HG02884 (cell line): Measurements from ENCODE around the gene PRKAR1B.

Experiments
- ATAC-seq: cut with Tn5 transposase; IDR thresholded peaks from one replicate; pipeline ENCODE4 v1.9.1; 2021; ENCODE audit warnings: mild to moderate bottlenecking, moderate library complexity; ENCODE audit not compliant: unreplicated experiment

The PRKAR1B gene

GRCh38 chr7:545470-545869 lies 181.6 kb downstream of the PRKAR1B start:
- no peak for ATAC-seq

DNA sequence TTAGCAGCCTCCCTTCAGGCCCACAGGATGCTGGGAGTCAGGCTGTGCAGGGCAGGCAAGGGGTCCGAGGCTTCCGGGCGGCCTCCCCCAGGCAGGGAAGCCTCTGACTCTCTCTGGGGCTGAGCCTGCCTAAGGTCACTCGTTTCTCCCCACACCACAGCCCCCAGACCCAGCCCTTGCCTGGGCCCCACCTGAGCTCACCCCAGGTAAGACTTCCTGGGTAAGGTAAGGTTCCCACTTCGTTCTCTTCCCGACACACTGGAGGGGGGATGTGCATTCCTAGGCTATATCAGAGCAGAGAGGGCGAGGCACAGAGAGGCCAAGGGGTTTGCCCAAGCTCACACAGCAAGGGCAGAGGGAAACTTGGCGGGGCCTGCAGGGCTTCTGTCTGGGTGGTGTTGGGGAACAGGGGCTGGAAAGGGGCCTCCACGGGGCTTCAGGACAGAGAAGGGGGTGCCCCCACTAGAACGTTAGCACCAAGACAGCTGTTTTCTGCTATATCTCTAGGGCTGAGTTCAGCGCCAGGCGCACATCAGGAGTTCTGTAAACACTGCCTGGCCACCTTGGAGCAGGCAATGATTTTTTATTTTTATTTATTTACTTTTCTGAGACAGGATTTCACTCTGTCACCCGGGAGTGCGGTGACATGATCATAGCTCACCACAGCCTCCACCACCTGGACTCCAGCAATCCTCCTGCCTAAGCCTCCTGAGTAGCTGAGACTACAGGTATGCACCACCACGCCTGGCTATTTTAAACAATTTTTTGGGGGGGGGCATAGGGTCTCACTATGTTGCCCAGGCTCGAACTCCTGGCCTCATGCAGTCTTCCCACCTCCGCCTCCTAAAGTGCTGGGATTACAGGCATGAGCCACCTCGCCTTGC lies 182.5 kb downstream of the PRKAR1B start:
- no peak for ATAC-seq

DNA sequence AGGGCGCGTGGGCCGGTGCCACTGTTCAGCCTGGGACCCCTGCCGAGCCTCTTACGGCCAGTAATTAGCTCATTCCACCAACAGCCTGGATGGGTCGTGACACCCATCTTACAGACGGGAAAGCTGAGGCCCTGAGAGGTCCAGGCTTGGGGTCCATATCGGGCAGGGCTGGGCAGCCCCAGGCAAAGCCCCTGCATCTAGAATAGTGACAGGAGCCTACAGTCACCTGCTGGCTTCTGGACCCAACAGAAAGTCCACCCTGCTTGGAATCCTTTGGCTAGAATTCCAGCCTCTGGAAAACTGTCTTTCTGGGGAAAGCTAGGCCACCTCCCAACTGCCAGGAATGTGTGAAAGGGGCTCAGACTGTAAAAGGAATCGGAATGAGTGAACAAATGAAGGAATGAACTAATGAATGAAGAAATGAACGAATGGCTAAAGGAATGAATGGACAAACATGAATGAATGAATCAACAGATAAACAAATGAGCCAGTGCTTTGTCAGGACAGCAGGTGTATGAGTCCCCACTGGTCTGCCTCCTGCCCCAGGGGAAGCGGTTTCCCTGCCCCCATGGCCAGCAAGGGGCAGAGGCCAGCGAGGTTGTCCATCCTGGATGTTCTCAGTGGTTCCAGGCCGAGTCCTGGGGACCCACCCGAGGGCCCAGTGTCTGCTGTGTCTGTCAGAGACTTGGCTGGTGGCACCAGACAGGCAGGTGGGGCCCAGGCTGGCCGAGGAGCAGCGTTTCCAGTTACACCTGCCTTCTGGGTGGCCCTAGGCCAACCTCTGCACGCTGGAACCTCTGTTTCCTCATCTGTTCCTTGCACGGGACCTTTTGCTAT lies 183.4 kb downstream of the PRKAR1B start:
- ATAC-seq, result no peak

DNA sequence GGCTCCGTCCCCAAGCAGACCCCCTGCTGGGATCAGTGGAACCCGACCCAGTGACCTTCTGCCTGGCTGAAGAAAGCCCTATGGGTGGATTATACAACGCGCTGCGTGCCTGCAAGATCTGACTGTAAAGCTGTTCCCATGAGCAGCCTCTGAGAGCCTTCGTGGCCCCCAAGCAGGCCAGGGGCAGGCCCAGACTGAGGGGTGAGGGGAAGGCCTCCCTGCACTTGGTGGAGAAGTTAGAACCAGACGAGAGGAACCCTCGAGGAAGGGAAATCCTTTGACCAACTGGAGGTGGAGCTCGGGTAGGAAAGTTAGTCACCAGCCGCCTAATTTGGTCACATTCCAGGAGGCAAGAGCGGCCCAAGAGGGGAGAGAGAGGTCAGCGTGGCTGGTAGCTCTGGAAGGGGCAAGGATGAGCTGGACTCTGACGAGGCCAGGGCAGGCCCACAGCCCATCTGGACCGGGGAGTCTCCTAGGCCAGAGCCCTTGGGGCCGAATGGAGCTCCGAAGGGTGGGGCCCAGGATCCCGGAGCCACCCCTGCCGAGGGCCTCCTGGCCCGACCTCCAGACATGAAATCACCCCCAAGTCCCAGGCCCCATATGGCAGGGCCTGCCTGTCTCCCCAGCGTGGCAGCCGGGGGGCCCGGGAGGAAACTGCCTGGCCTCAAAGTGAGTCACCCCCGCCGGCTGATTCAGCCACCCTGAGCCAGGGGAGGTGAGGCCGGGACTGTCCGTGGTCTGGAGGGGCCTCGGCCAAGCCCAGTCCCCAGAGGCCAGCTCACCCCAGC lies 184.2 kb downstream of the PRKAR1B start:
- ATAC-seq, result no peak

DNA sequence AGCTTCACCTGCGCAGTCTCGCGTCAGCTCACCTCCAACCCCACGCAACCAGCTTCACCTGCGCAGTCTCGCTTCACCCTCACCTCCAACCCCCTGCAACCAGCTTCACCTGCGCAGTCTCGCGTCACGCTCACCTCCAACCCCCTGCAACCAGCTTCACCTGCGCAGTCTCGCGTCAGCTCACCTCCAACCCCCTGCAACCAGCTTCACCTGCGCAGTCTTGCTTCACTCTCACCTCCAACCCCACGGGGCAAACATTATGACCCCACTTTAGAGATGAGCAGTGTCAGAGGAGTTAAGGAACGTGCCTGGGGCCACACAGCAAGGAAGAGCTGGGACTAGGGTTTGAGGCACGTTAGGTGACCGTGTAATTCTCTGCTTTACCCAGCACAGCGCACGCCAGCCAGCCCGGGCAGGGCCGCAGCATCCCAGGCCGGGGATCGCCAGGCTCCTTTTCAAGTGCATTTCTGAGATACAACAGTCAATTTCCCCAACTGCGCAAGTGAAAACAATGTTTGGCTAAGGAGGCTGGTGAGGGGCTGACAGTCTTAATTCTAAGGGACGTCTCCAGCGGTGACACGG lies 184.9 kb downstream of the PRKAR1B start:
- ATAC-seq, result no peak

GRCh38 chr7:541661-542060 lies 185.4 kb downstream of the PRKAR1B start:
- ATAC-seq, result no peak

DNA sequence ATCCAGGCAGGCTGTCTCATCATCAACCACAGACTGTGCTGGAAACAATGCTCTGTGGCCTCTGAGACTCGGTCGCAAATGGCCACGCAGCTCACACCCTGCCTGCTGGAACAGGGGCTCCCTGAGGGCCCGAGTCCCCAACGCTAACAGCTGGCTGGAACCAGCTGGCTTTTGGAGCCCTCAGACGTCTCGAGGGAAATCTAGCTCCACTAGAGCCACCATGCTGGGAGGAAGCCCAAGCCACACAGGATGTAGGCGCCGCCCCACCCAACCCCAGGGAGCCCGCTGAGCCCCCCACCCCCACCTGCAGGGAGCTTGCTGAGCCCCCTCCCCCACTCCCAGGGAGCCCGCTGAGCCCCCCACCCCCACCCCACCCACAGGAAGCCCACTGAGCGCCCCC lies 186.1 kb downstream of the PRKAR1B start:
- ATAC-seq, result no peak

DNA sequence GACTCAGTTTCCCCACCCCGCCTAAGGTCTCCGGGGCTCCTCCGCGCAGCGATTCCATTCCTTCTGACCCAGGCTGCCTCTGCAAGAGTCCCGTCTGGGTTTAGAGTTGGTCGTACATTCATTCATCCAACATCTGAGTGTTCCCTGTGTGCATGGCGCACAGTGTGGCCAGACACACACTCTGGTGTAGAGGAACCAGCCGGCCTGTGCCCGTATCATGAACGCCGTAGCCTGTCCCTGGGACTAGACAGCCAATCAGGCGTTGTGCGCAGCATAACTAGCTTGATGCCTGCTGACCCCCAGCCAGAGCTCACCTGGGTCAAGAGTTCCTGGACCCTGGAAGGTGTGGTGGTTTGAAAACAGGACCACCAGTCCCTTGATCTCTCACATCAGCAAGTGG lies 186.5 kb downstream of the PRKAR1B start:
- no peak for ATAC-seq

DNA sequence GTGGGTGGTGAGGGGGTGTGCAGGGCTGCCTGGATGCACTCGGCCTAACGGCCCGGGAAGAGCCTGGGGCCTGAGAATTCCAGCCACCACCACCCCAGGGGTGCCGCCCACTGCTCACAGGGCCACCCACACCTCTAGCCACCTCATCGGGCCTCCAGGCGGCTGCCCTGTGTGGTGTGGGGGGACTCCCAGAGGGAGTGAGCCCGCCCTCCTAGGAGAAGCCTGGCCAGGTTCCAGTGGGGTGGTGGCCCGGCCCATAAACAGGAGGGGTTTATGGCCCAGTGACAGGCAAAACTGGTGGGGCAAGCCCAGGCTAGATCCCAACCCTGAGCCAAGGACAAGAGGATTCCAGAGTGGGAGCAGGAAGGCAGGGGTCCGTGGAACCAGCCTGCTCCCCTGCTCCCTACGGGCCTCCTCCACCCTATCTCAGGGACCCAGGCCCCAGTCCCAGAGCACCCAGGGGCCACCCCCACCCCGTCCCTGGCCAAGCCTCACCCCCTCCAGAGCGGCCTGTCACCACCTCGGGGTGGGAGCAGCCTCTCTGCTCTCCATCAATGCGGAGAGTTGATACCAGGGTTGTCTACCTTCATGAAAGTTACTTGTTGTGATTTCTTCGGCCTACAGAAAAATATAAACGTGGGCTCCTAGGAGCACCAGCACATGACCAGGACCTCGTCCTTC lies 187.2 kb downstream of the PRKAR1B start:
- ATAC-seq, result no peak

GRCh38 chr7:538764-539685 lies 188.1 kb downstream of the PRKAR1B start:
- no peak for ATAC-seq

GRCh38 chr7:537911-538634 lies 189.0 kb downstream of the PRKAR1B start:
- no peak for ATAC-seq

- no peak for ATAC-seq
Measured at GRCh38 chr7:536231-536630, 190.8 kb downstream of the PRKAR1B start.

DNA sequence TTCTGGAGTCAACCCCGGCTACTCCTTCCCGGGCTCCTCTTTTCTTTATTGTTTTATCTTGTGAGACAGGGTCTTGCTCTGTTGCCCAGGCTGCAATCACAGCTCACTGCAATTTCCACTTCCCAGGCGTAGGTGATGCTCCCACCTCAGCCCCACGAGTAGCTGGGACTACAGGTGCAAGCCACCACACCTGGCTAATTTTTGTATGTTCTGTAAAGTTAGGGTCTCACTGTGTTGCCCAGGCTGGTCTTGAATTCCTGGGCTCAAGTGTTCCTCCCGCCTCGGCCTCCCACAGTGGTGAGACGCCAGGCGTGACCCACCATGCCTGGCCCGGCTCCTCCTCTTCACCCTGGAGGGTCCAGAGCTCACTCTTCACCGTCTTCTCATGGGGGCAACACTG lies 192.1 kb downstream of the PRKAR1B start:
- no peak for ATAC-seq

GRCh38 chr7:534075-534474 lies 193.0 kb downstream of the PRKAR1B start:
- no peak for ATAC-seq

GRCh38 chr7:533266-533665 lies 193.8 kb downstream of the PRKAR1B start:
- ATAC-seq, result no peak

DNA sequence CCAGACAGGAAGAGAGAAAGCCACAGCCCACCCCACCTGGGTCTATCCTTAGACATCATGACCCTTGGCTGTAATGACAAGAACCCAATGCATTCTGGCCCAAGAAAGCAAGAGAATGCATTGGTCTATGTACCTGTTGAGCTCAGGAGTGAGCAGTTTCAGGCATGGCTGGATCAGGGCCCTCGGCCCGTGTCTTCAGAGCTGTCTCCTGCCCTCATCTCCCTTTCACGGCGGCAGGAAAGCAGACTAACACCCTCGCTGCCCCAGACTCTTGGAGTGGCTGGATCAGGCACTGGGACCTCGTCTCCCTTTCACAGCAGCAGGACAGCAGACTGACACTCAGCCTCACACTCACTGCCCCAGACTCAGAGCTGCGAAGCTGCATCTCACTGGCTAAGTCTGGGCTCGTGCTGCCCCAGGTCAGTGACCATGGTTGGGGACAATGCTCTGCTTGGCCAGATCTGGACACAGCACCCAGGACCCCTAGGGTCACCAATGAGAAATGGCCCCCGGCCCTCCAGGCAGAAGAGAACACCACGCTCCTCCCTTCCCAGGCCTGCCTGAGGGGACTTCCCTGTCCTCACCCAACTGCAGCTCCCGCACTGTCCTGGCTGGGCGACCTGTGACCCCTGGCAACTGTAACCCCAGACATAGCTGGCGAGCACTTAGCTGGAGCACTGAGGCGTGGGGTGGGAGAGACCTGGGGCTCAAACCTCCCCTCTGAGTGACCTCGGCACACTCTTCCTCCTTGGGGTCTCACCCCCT lies 194.5 kb downstream of the PRKAR1B start:
- no peak for ATAC-seq

GRCh38 chr7:531777-532176 lies 195.3 kb downstream of the PRKAR1B start:
- no peak for ATAC-seq

- no peak for ATAC-seq
Measured at GRCh38 chr7:528451-528850, 198.6 kb downstream of the PRKAR1B start.
